ENCODE measurements around the gene PCK1. TPM values are rescaled to one million over a fixed set of nuclear protein-coding genes. Genes with fewer than 3 reads are reported as not detected.

The PCK1 gene
- total and polyA plus RNA-seq, 2 of the 8 experiments (the other 6 are each of a cell fraction or from before 2014, with no cell fraction given): not detected

DNA sequence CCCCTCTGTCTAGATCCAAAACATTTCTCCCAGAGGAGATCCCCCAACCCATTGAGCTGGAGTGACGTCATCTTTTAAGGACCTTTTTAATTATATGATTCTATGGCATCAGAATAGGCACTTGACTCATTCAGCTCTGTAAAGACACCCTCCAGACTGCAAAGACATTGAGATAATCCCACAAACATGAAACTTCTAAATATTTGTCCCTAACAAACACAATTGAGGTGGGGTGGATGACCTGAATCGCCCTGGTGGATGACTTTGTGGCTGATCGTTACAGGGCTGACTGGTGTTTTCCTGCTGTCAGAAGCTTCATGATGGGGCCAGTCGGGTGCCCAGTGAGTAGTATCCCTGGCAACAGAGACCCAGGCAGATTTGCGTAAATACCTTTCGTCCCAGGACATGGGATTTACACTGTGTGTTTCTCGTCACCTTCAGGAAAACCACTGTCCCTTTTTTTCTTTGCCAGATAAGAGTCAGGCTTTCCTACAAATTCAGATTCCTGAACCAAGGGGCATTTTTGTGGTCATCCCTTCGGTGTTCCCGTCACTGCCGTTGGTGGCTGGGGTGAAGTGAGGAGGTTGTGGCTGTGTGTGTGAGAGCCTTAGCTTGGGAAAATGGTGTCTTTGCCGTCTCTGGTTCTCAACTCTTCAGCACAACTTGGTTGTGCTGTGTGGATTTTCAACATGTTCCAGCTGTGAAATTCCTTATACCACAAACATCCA, 5.3 kb upstream of the PCK1 start:
- Histone ChIP-seq H3K36me3 (ENCODE audit: control insufficient read depth in 2 of 4, insufficient read depth in 4 of 4, low read length in 3 of 4) (no peaks in the 10 kb centered on the region), H2BK12ac (ENCODE audit: low read depth, low read length) (no peak overlapping the region)
- 94% methylated on average over 11 of the region's 11 CpGs; no CpG with 5 or more reads in 1 of the 2 experiments for WGBS, 2 experiments (ENCODE audit: extremely low coverage in 1 of 2, insufficient coverage in 1 of 2, insufficient read length in 1 of 2, insufficient replicate concordance in 2 of 2, low coverage in 1 of 2, low lambda C conversion rate in 2 of 2, missing lambda C conversion rate in 1 of 2)

More for the DNA sequence above, 5.3 kb upstream of the PCK1 start:
- no peaks in the 10 kb centered on the region for H3K79me2 ChIP-seq (ENCODE audit: control insufficient read depth in 1 of 2, insufficient read depth in 2 of 2, low read length in 2 of 2)
- TF ChIP-seq SP2 (IDR thresholded peaks at IDR 0.05; ENCODE audit: low read length): no peak
- no peak for TF ChIP-seq BACH1 (IDR thresholded peaks at IDR 0.05; ENCODE audit: low read length)
- TF ChIP-seq MAFK (IDR thresholded peaks at IDR 0.05; ENCODE audit: low read depth, low read length): no peak
- no peak for TF ChIP-seq SIN3A (conservative IDR thresholded peaks at IDR 0.05 in 1 of 2, IDR thresholded peaks at IDR 0.05 in 1 of 2; ENCODE audit: low read depth in 1 of 2, low read length in 2 of 2)
- TF ChIP-seq CEBPB (IDR thresholded peaks at IDR 0.05; ENCODE audit: low read depth, low read length): no peak
- TF ChIP-seq YY1 (IDR thresholded peaks at IDR 0.05; ENCODE audit: low read depth, low read length): no peak
- TF ChIP-seq CREB1 (IDR thresholded peaks at IDR 0.05): no peak
- TF ChIP-seq BRCA1 (IDR thresholded peaks at IDR 0.05; ENCODE audit: low read depth, low read length): no peak
- TF ChIP-seq JUN (IDR thresholded peaks at IDR 0.05; ENCODE audit: low read depth, low read length): no peak
- H3K18ac ChIP-seq (ENCODE audit: extremely low read depth, low read length): no peak overlapping the region
- no peak overlapping the region for H2BK120ac ChIP-seq (replicated peaks; ENCODE audit: low read depth, low read length)
- no peak overlapping the region for H3K14ac ChIP-seq (ENCODE audit: insufficient read length)
- no peak overlapping the region for H2AK5ac ChIP-seq (ENCODE audit: low read depth, low read length)
- H3K4me1 ChIP-seq (replicated peaks in 1 of 4; ENCODE audit: control insufficient read depth in 3 of 4, insufficient read depth in 4 of 4, low read length in 3 of 4): no peaks in the 10 kb centered on the region
- H3K9ac ChIP-seq (replicated peaks in 1 of 4; ENCODE audit: extremely low read depth in 1 of 4, low read depth in 3 of 4, low read length in 3 of 4): no peak overlapping the region
- H2BK5ac ChIP-seq (ENCODE audit: low read depth, low read length): no peak overlapping the region
- H3K23ac ChIP-seq (ENCODE audit: insufficient read length): no peak overlapping the region
- no peak overlapping the region for H4K8ac ChIP-seq (ENCODE audit: extremely low read depth, insufficient read depth, low read length)
- no peaks in the 10 kb centered on the region for H3K27me3 ChIP-seq (replicated peaks in 1 of 4; ENCODE audit: control insufficient read depth in 3 of 4, extremely low read depth in 1 of 4, insufficient read depth in 3 of 4, low read length in 3 of 4)
- H2BK15ac ChIP-seq (ENCODE audit: low read length): no peak overlapping the region
- H2BK20ac ChIP-seq (ENCODE audit: low read length): no peak overlapping the region
- no peaks in the 10 kb centered on the region for H3K23me2 ChIP-seq (ENCODE audit: low read depth, low read length)
- no peak overlapping the region for H4K91ac ChIP-seq (replicated peaks; ENCODE audit: insufficient read length, low read length)
- H3K4ac ChIP-seq (replicated peaks; ENCODE audit: insufficient read length, low read depth, low read length): no peak overlapping the region
- DNase-seq (ENCODE audit: low read depth in 1 of 2, low spot score in 2 of 2) (no peak), FAIRE-seq (no peak)
- H3K56ac ChIP-seq (replicated peaks; ENCODE audit: insufficient read length, low read depth, low read length): no peak overlapping the region
- CTCF ChIA-PET (ENCODE audit: partially characterized antibody): interaction anchor here (0.9 to 2.3 kb wide), 3 partner anchors 13 to 43 kb away, joined by 3 to 6 read pairs (median 4); no protein-coding TSS in a partner anchor
- H3K79me1 ChIP-seq (ENCODE audit: low read depth, low read length): no peaks in the 10 kb centered on the region
- POLR2A ChIA-PET (ENCODE audit: partially characterized antibody): no interaction called here
- no peaks in the 10 kb centered on the region for H4K20me1 ChIP-seq (replicated peaks in 1 of 2; ENCODE audit: control insufficient read depth in 1 of 2, insufficient read depth in 2 of 2, low read length in 2 of 2)
- no peak overlapping the region for H4K5ac ChIP-seq (ENCODE audit: insufficient read length, low read depth, low read length)
- no peak overlapping the region for H3K27ac ChIP-seq (ENCODE audit: low read depth, low read length)
- H3K4me2 ChIP-seq (ENCODE audit: insufficient read depth in 1 of 2, low read depth in 2 of 2, low read length in 2 of 2): no peak overlapping the region
- no peak overlapping the region for H3K4me3 ChIP-seq (ENCODE audit: extremely low read depth in 1 of 4, insufficient read depth in 2 of 4, low read depth in 3 of 4, low read length in 4 of 4)
- no peak overlapping the region for H2AFZ ChIP-seq (ENCODE audit: low read length)
- no peaks in the 10 kb centered on the region for H3K9me3 ChIP-seq (ENCODE audit: insufficient read depth in 2 of 2, low read depth in 1 of 2, low read length in 1 of 2)

Measured in H1 (cell line).